Measurements from ENCODE around the gene ABCG4.
"Not testable (repeated sequence)": the region's sequence is repeated elsewhere in the genome, so short reads cannot be mapped to it uniquely, and the experiment has no call there.

The ABCG4 gene

DNA sequence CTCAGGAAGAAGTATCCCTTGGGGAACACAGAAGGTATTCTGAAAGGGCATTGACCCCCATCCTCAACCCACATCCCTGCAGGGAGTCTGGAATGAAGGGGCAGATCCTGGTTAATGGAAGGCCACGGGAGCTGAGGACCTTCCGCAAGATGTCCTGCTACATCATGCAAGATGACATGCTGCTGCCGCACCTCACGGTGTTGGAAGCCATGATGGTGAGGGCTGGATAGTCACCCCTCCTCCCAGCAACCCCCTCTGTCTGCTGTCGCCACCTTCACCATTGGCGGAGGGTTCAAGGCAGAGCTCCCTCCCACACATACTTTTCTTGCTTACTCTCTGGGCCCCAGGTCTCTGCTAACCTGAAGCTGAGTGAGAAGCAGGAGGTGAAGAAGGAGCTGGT lies 5.3 kb downstream of the ABCG4 start:
- DNase-seq (ENCODE audit: low read depth), result no peak

DNA sequence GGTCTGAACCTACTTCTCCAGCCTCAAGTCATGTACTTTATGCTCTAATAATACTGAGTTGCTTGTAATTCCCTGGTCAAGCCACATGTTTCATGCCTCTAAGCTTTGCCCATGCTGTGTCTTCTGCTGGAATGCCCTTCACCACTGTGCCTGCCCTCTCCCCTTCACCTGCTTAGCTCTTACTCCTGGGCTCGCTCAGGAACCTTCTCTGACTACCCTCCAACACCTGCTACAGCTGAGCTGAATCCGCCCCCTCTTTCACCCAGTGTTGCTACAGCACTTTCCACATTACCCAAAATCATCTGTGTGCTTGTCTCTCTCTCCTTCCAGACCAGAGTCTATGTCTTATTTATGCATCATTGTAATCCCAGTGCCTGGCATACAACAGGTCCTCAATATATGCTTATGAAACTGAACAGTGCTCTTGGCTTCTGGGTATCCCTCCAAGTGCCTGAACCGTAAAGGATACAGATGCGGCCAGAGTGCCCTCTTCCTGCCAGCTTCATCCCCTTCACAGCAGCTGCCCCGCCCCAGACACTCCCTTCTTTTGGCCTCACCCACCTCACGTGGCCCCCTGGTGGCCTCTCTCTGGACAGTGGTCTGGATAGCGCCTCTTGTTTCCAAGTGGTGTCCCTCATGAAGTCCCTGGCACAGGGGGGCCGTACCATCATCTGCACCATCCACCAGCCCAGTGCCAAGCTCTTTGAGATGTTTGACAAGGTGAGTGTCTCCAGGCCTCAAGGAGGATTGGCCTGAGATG lies 7.1 kb downstream of the ABCG4 start:
- DNase-seq (ENCODE audit: low read depth), result no peak

DNA sequence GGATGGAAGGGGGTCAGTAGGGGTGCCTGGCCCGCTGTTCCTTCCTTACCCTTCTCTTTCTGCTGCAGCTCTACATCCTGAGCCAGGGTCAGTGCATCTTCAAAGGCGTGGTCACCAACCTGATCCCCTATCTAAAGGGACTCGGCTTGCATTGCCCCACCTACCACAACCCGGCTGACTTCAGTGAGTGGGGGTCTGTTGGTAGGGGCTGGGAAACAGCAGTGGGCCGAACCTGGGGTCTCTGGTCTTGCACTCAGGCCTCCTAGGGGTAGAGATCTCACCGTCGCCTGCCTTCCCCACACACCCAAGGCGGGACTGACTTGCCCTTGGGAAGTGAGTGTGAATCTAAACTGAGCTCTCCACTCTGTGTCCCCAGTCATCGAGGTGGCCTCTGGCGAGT lies 7.6 kb downstream of the ABCG4 start:
- DNase-seq (ENCODE audit: low read depth), result no peak

DNA sequence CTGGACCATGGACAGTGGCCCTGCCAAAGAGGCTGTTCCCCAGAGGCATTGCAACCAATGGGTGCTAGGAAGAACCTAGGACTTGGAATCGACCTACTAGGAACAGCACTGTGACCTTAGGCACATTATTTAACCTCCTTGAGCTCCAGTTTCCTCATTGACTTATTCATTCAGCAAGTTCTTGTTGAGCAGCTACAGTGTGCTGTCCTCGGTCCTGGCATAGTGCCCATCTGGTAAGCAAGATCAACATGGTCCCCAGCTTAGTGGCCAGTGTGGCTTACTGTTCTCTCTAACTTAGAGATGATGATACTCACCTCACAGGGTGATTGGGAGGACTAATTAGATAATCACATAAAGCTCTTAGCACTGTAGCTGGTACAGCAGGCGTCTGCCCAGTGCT lies 8.2 kb downstream of the ABCG4 start:
- no peak for DNase-seq (ENCODE audit: low read depth)

DNA sequence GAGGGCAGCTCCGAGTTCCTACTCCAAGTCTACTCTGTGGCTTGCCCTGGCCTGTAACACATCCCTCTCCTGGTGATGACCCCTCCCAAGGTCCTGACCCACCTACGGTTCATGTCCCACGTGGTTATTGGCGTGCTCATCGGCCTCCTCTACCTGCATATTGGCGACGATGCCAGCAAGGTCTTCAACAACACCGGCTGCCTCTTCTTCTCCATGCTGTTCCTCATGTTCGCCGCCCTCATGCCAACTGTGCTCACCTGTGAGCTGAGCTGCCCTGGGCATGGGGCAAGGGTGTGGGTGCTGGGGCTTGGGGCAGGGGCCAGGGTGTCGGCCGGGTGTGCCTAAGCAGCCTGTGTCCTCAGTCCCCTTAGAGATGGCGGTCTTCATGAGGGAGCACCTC lies 9.6 kb downstream of the ABCG4 start:
- DNase-seq (ENCODE audit: low read depth), result no peak

DNA sequence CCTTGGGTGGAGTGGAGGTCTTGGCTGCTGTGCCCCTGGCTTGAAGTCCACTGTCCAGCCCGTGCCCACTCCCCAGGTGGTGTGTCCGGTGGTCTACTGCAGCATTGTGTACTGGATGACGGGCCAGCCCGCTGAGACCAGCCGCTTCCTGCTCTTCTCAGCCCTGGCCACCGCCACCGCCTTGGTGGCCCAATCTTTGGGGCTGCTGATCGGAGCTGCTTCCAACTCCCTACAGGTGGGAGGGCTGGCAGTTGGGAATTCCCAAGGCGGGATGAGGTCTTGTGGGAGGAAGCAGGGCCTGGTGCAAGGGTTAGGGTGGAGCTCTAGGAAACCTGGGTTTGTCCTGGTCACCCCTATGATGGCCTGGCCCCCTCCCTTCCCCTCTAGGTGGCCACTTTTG lies 11.3 kb downstream of the ABCG4 start:
- no peak for DNase-seq (ENCODE audit: low read depth)

DNA sequence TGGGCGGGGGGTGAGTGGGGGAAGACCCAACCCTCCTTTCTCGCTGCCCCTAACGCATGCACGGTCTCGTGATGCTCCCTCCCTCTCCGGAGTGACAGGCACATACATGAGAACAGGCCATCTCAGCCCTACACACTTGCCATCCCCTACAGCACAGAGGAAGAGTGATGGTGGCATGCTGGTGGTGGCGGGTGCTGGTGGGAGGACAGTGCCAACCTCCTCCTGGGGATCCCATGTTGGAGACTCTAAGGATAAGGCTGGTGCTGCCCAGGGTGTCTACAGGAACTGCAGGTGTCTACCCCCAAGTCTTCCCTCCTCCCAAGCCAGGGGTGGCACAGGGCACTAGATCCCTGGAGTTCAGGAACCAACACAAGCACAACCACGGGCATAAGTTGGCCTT lies 13.0 kb downstream of the ABCG4 start:
- DNase-seq (ENCODE audit: low read depth), result no peak

DNA sequence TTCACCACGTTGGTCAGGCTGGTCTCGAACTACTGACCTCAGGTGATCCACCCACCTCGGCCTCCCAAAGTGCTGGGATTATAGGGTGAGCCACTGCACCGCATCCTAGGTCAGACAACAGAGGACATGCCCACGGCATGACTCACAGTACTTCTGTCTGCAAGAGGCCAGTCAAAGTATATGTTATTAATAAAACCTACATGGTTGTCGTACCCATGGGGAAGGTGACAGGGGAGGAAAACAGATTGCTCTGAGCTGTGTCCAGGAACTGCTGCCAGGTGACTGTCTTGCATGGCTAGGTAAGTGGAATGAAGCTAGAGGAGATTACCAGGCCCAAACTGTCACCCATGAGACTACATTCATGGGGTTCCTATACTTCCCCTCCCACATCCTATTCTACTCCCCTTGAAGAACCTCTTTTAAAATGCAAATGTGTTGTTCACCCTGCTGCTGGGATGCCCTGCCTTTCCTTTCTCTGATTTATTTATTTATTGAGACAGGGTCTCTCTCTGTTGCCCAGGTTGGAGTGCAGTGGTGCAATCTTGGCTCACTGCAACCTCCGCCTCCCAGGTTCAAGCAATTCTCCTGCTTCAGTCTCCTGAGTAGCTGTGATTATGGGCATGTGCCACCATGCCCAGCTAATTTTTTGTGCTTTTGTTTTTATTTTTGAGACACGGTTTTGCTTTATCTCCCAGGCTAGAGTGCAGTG lies 17.7 kb downstream of the ABCG4 start:
- DNase-seq (ENCODE audit: low read depth), result no peak

DNA sequence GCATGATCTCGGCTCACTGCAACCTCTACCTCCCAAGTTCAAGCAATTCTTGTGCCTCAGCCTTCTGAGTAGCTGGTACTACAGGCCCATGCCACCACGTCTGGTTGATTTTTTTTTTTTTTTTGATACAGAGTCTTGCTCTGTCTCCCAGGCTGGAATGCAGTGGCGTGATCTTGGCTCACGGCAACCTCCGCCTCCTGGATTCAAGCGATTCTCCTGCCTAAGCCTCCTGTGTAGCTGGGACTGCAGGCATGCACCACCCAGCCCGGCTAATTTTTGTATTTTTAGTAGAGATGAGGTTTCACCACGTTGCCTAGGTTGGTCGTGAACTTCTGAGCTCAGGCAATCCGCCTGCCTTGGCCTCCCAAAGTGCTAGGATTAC lies 18.2 kb downstream of the ABCG4 start:
- not testable (repeated sequence) for DNase-seq (ENCODE audit: low read depth)

DNA sequence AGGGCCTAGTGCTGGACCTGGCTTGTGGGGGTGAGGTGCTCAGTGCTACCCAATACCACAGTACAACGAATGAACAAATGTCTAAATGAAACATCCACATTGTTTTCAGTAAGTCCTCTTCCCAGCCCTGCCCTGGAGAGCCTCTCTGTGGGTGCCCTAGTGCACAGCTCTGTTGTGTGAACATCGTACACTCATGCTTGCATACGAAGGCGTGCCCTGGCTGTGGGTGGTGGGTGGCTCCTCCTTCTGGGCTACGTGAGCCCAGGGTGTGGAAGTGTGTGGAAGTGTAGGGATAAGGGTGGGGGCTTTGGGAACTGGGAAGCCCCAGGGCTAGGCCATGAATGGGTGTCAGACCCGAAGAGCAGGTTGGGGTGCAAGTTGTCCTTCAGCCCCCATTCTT lies 19.1 kb downstream of the ABCG4 start:
- DNase-seq (ENCODE audit: low read depth), result no peak

DNA sequence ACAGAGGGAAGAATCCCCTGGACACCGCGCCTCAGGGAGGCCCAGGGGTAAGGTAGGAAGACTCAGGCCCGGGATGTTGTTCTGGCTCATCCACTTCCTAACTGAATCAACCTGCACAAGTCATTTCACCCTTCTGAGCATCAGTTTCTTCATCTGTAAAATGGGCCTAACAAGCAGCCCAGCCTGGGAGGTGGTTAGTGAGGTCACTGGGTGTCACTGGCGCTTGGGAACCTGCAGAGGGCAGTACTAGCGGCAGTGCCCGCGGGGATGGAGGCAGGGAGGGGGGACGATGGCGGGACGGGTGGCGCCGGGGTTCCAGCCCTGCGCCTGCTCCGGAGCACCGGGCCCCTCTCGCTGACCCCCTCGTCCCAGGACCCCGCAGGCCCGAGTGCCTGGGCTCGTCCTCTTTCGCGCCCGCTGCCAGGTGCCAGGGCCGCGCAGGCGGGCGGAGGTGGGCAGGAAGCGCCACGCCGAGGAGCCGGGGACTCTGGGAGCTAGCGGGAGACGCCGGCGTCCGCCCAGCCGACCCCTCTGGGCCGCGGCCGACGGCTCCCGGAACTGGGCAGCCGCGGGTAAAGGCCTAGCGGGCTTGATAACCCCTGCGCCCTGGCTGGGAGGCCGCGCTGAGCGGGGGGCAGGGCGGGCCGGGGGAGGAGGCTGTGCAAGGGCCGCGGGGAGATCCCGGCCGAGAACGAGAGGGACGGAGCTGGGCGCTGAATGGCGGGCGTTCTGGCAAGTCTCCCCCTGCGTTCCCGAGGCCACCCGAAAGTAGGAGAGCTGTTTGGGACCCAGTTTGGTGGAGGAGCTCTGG lies 19.8 kb downstream of the ABCG4 start, which contains the start of gene NLRX1:
Gene NLRX1, plus strand, starts transcription at position 255 of the 811 bp plus-strand sequence. CDS start 2,679 bp downstream, outside the sequence.
- peak; percentile 65 for DNase-seq (ENCODE audit: low read depth)

DNA sequence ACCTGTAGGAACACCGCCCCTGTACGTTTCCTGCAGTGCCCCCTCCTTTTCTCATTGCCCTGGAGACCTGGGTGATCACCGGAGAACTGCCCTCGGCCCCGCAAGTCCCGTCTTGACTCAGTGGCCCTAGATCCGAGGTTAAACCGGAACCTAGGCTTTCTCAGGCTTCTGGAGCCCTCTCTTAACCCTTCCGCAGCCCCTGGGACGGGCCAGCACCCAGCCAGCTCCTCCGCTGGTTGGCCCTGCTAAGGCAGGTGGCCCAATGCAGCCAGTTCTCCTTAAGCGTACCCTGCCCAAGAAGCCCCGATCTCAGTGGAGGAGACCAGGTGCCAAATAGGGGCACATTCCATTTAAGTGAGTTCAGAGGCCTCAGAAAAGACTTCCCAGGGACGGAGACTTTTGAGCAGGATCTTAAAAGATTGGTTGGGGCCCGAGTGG lies 20.4 kb downstream of the ABCG4 start:
- DNase-seq (ENCODE audit: low read depth), result no peak

DNA sequence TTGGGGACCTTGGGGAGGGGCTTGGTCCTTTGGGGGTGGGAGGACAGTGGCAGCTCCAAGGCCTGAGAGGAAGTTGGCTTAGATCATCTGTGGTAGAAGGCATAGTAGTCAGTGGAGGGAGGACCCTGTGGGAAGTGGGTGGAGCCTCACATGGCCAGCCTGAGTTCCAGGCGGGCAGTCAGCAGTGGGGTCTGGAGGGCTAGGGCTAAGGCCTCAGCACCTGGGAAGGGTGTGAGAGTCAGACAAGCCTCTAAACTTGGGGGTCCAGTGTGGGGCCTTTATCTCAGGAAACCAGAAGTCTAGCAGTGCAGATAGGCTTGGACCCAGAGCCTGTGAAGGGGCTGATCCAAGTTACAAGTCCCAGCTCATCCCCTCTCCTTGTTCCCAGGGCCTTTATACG lies 23.7 kb downstream of the ABCG4 start:
- DNase-seq (ENCODE audit: low read depth), result no peak

DNA sequence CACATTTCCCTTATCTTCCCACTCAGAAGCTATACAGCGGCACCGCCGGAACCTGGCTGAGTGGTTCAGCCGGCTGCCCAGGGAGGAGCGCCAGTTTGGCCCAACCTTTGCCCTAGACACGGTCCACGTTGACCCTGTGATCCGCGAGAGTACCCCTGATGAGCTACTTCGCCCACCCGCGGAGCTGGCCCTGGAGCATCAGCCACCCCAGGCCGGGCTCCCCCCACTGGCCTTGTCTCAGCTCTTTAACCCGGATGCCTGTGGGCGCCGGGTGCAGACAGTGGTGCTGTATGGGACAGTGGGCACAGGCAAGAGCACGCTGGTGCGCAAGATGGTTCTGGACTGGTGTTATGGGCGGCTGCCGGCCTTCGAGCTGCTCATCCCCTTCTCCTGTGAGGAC lies 24.6 kb downstream of the ABCG4 start:
- no peak for DNase-seq (ENCODE audit: low read depth)

DNA sequence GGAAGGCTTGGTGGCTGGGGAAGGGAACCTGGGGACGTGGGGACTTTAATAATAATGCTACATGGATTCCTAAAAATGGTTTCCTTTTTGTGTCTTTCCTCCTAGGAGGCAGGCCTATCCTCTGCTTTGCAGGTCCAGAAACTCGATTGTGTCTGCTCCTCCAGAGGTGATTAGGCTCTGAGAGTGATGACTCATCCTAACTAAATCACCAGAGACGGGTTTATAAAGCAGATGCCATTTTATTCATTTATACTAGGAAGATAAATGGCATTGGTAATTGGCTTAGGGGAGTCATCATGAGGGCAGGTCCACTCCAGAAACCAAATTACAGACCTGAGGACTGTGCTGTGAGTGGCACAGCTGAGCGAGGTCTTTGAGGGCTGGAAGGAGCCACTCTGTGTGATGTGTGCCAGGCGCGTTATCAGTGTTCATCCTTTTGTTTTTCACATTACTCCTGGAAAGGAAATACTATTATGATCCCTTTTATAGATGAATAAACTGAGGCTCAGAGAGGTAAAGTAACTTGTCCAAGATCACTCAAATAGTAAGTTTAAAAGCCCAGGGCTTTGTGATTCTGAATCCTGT lies 26.7 kb downstream of the ABCG4 start:
- no peak for DNase-seq (ENCODE audit: low read depth)

DNA sequence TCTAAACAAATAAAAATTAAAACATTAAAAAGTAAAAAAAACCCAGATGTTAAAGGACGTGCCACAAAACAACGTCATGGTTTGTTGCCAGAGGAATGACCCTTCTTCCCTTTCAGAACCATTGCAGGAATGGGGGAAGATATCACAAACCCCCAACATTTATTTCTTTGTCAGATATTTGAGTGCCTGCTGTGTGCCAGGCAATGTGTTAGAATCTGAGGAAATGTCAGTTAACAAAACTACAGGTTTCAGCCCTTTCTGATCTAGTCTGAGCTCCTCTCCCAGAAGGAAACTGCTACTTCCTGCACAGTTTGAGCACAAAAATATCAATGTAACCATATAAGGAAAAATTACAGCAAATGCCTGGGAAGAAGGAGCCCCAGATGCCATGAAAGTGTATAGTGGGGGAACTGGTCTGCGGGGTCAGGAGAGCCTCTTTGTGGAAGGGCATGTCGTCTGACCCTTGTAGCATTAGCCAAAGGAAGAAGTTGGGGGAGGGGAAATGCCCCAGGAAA lies 29.4 kb downstream of the ABCG4 start:
- DNase-seq (ENCODE audit: low read depth), result no peak

DNA sequence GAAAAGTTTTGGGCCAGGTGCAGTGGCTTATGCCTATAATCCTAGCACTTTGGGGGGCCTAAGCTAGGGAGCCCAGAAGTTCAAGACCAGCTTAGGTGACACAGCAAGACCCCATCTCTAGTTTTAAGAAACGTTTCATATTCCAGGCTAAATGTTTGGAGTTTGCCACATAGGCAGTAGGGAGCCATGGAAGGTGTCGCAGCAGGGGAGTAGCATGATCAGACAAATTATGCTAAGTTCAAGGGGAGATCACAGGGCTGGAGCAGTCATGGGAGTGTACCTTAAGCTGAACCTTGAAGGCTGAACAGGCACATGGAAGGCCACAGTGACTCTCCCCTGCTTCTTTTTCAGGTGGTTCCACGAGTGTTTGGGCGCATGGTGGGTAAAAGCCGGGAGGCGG lies 30.5 kb downstream of the ABCG4 start:
- no peak for DNase-seq (ENCODE audit: low read depth)

DNA sequence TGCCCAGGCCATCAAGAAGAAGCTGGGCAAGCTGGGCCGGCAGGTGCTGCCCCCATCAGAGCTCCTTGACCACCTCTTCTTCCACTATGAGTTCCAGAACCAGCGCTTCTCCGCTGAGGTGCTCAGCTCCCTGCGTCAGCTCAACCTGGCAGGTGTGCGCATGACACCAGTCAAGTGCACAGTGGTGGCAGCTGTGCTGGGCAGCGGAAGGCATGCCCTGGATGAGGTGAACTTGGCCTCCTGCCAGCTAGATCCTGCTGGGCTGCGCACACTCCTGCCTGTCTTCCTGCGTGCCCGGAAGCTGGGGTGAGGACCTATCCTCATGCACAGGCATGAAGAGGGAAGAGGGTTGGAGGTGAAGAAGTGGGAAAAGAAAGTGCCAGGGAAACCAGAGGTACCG lies 31.1 kb downstream of the ABCG4 start:
- no peak for DNase-seq (ENCODE audit: low read depth)

DNA sequence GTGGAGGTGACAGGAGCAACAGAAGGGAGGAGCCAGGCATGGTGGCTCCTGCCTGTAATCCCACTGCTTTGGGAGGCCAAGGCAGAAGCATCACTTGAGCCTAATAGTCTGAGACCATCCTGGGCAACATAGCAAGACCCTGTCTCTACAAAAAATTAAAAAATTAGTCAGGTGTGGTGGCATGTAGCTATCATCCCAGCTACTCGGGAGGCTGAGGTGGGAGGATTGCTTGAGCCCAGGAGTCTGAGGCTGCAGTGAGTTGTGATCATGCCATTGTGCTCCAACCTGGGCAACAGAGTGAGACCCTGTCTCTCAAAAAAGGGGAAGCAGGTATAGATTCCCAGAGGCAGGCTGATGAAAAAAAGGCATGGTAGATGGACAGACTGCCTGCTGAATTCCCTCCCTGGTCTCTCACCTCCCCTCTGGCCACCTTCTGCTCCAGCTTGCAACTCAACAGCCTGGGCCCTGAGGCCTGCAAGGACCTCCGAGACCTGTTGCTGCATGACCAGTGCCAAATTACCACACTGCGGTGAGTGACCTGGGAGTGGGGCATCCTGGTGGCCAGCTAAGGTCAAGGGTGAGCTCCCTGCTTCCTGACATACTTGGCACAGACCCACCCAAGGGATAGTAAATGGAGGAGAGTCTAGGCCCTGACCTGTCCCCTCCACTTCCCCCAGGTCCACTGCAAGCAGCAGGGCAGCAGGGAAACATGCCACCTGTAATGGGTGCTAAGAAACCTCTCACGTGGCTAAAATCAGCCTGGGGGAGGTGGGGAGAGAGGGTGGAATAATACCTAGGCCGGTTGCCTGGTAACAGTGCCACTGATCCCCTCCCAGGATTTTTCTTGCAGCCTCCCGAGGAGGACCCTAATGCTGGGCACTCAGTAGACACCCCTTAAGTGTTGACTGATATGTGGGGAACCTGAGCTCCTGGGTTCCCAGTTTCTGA lies 32.2 kb downstream of the ABCG4 start:
- DNase-seq (ENCODE audit: low read depth), result no peak

DNA sequence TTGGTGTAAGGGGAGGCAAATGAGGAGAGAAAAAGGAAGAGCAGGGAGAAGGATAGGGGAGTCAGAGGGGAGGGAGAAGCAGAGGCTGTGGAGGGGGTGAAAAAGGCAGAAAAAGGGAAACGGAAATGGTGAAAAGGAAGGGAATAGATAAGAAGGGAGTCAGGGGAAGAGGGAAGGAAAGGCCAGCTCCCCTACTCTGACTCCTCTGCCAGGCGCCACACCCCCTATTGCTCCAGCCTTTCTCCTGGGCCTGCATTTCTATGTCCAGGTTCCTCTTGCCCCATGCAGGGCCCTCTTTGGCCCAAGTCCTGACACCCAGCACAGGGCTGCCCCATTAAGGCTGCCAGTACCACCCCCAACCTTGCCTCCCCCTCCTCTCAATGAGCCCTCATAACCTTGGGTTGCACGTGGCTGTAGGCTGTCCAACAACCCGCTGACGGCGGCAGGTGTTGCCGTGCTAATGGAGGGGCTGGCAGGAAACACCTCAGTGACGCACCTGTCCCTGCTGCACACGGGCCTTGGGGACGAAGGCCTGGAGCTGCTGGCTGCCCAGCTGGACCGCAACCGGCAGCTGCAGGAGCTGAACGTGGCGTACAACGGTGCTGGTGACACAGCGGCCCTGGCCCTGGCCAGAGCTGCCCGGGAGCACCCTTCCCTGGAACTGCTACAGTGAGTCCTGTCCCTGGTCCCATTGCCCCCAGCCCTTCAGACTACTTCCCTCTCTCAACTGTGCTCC lies 33.0 kb downstream of the ABCG4 start:
- no peak for DNase-seq (ENCODE audit: low read depth)
